Naive thymus-derived CD8-positive, alpha-beta T cell (primary cell): Measurements from ENCODE around the gene KLHL25. TPM values are rescaled to one million over a fixed set of nuclear protein-coding genes. Genes with fewer than 3 reads are reported as not detected.

Experiments
- ATAC-seq, 2 donors: fragments of 150-1000 bp; cut with Tn5 transposase in 1 of 2; sonication (Bioruptor Pico), chemical (Tn5 transposase) in 1 of 2; 1 replicate in 1 of 2; 2 replicates in 1 of 2; pipeline ENCODE4 v1.10.0; 2021; ENCODE audit warnings: mild to moderate bottlenecking in 2 of 2, moderate library complexity in 2 of 2
- POLR2A ChIA-PET: fragments of 350-600 bp; sonication (Branson Sonifier 250); formaldehyde crosslinking; loops from one replicate; lab custom pipeline; 2021; ENCODE audit warnings: antibody characterized with exemption; lab: Charles Lee
- DNase-seq, 10 donors: peaks; one replicate each; pipeline versions ENCODE4 v3.0.0 to v3.0.0-alpha.2; 2020 to 2022
- H3K27ac Mint-ChIP-seq, 10 donors: one replicate each; pipeline ENCODE4 v1.8.0; 2020 to 2022; ENCODE audit warnings: mild to moderate bottlenecking in 10 of 10, mixed read lengths in 10 of 10, moderate library complexity in 4 of 10, inconsistent platforms in 1 of 10
- H3K27me3 Mint-ChIP-seq, 5 donors: one replicate each; pipeline ENCODE4 v1.8.0; 2021 to 2022; ENCODE audit warnings: mixed read lengths in 5 of 5
- H3K36me3 Mint-ChIP-seq, 3 donors: one replicate each; pipeline ENCODE4 v1.8.0; 2020 to 2022; ENCODE audit warnings: mixed read lengths in 3 of 3, mild to moderate bottlenecking in 2 of 3, inconsistent platforms in 1 of 3
- H3K4me1 Mint-ChIP-seq, 4 donors: one replicate each; pipeline ENCODE4 v1.8.0; 2021 to 2022; ENCODE audit warnings: mixed read lengths in 4 of 4
- H3K4me3 Mint-ChIP-seq, 10 donors: one replicate each; pipeline ENCODE4 v1.8.0; 2020 to 2022; ENCODE audit warnings: mild to moderate bottlenecking in 10 of 10, mixed read lengths in 10 of 10, moderate library complexity in 6 of 10, inconsistent platforms in 1 of 10
- H3K9me3 Mint-ChIP-seq, 9 donors: one replicate each; pipeline ENCODE4 v1.8.0; 2020 to 2022; ENCODE audit warnings: mixed read lengths in 9 of 9, mild to moderate bottlenecking in 3 of 9, inconsistent platforms in 1 of 9, moderate library complexity in 1 of 9
- polyA plus RNA-seq, 3 donors: library from polyadenylated mRNA; unstranded; fragments of 300-500 nt; fragmentation: Illumina TruSeq; gene quantifications; one replicate each; pipeline ENCODE4 v1.2.3, GENCODE V29; 2021
- total RNA-seq, 8 experiments: library from RNA in 2 of 8; stranded (reverse) in 2 of 8; gene quantifications; one replicate each; pipeline ENCODE4 v1.2.3 and lab custom pipeline; 2021 to 2026

KLHL25 gene
- total and polyA plus RNA-seq, 5 experiments from 2014 or later, result 1.0 to 7.5 (median 1.8) TPM

GRCh38 chr15:85781099-85781498 lies 13.6 kb downstream of the KLHL25 start:
- POLR2A ChIA-PET, result no interaction called here
- H3K27me3 Mint-ChIP-seq, result no peaks in the 10 kb centered on the region
- peaks cover 13 to 52% (median 32%) of the 10 kb centered on the region in 4 donors for H3K4me1 Mint-ChIP-seq
- H3K4me3 Mint-ChIP-seq, result no peak overlapping the region
- ATAC-seq (no peak), DNase-seq (no peak)
- H3K9me3 Mint-ChIP-seq, result no peaks in the 10 kb centered on the region
- H3K36me3 Mint-ChIP-seq, result no peaks in the 10 kb centered on the region
- H3K27ac Mint-ChIP-seq, result peak overlapping the region in 1 of 10 donors; percentile 53

- no peak overlapping the region for H3K4me3 Mint-ChIP-seq
- H3K27ac Mint-ChIP-seq, result peak overlapping the region in 3 of 10 donors; percentile 12 to 50 (median 25)
- H3K27me3 Mint-ChIP-seq, result no peaks in the 10 kb centered on the region
- ATAC-seq (no peak), DNase-seq (no peak)
- no peaks in the 10 kb centered on the region for H3K36me3 Mint-ChIP-seq
- H3K4me1 Mint-ChIP-seq, result peaks cover 13 to 45% (median 25%) of the 10 kb centered on the region in 4 donors
- no peaks in the 10 kb centered on the region for H3K9me3 Mint-ChIP-seq
- POLR2A ChIA-PET, result no interaction called here
These were observed 14.3 kb downstream of the KLHL25 start for GRCh38 chr15:85780225-85780985.

- no peaks in the 10 kb centered on the region for H3K9me3 Mint-ChIP-seq
- no peak for DNase-seq
- no peak overlapping the region for H3K4me3 Mint-ChIP-seq
- peaks cover 12 to 37% (median 17%) of the 10 kb centered on the region in 4 donors for H3K4me1 Mint-ChIP-seq
- ATAC-seq, result no peak
- no peaks in the 10 kb centered on the region for H3K36me3 Mint-ChIP-seq
- H3K27me3 Mint-ChIP-seq, result no peaks in the 10 kb centered on the region
- peak overlapping the region in 1 of 10 donors; percentile 22 for H3K27ac Mint-ChIP-seq
- POLR2A ChIA-PET, result interaction anchor here (0.8 to 1.5 kb wide), 2 partner anchors 9 to 23 kb away, joined by 3 to 4 read pairs; no protein-coding TSS in a partner anchor
These were observed 15.5 kb downstream of the KLHL25 start for GRCh38 chr15:85779249-85779648.

DNA sequence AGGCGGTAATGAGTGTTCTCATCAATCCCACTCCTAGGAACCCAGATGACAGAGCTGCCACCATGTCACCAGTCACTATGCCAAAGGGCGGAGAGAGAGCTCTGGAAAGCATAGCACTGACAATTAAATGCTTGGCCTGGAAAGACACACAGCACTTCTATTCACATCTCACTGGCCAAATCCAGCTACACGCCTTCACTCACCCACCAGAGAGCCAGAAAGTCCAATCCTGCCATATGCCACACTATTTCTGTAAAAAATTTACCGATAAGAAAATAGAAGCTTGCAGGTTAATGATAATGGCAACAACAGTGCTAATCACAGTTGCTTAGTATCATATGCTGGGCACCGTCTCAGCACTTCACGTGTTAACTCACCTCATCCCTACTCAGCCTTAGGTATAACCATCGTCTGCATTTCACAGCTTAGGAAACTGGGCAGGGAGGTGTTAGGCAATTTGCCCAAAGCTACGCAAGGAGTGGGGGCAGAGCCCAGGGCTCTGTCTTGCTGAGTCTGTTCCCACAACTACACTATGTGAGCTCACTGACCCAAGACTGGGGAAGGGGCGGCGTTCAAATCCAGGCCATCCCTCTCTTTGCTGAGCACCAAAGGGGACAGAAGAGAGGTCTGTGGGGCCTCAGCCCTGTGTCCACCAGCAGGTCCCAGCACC lies 16.5 kb downstream of the KLHL25 start:
- Mint-ChIP-seq H3K9me3 (no peaks in the 10 kb centered on the region), H3K27ac (no peak overlapping the region), H3K4me3 (peak overlapping the region in 1 of 10 donors; percentile 26), H3K4me1 (peaks cover 7 to 34% (median 14%) of the 10 kb centered on the region in 4 donors), H3K27me3 (no peaks in the 10 kb centered on the region), H3K36me3 (no peaks in the 10 kb centered on the region)
- no peak for ATAC-seq
- DNase-seq, result no peak
- POLR2A ChIA-PET, result interaction anchor here (0.6 to 1.5 kb wide), 2 partner anchors 8 to 693 kb away, joined by 3 to 4 read pairs; no protein-coding TSS in a partner anchor

DNA sequence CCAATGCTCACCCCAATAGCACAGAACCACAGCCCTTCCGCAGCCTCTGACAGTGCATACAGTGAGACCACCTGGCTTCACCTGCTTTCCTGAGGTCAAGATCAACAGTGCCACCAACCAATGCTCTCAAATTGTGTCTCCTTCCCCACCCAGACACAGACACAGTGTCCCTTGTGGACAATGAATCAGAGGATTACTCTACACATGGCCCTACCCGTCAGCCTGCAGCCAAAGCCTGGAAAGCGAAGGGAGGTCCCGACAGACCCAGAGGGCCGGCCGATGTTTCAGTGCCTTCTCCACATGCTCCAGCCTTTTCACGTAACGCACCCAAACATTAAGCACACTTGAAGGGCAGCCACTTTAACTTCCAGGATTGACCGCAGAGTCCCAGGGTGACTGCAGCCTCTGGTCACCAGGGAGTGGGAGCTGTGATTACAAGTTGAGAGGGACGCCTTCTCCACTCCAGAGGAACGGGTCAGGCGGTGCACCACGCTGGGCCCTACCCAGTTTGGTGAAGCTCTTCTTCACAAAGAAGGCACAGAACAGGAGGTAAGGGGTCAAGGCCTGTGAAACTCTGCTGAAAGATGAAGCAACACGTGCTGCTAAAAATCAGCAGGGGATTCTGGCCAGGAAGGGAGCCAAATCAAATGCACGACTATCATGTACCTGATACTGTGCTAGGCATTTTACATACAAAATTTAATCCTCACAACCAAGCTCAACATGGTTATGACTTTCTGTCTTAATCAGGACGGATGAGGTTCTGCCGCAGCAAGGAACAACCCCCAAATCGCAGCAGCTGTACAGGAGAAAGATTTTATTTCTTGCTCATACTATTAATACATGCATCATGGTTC lies 17.2 kb downstream of the KLHL25 start:
- H3K4me1 Mint-ChIP-seq, result peaks cover 4 to 36% (median 16%) of the 10 kb centered on the region in 4 donors
- no peak overlapping the region for H3K4me3 Mint-ChIP-seq
- no peak for ATAC-seq
- no peak for DNase-seq
- no peaks in the 10 kb centered on the region for H3K36me3 Mint-ChIP-seq
- POLR2A ChIA-PET, result interaction anchor here (1.5 kb wide), 1 partner anchor 7 kb away, joined by 4 read pairs; no protein-coding TSS in a partner anchor
- no peaks in the 10 kb centered on the region for H3K27me3 Mint-ChIP-seq
- peak overlapping the region in 2 of 10 donors; percentile 37 to 81 for H3K27ac Mint-ChIP-seq
- no peaks in the 10 kb centered on the region for H3K9me3 Mint-ChIP-seq

DNA sequence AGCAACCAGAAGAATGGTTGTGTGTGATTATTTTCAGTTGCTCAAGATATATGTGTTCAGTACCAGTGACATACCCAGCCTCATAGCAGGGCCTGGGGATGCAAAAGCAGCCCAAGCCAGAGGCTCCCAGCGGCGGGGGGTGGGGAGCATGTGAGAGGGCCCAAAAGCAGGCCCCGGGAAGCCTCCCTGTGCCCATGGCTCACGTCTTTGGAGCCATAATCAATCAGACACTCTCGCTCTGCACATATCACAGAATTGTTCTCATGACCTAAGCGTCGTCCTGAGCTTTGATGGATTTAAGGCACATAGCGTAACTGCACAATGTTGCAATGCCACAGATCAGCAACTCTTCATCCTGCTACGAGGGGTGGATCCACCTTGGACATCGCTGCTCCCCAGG lies 20.8 kb downstream of the KLHL25 start:
- POLR2A ChIA-PET, result interaction anchor here (1.1 kb wide), 1 partner anchor 16 kb away, joined by 3 read pairs; no protein-coding TSS in a partner anchor
- H3K27me3 Mint-ChIP-seq, result no peaks in the 10 kb centered on the region
- no peaks in the 10 kb centered on the region for H3K9me3 Mint-ChIP-seq
- H3K27ac Mint-ChIP-seq, result no peak overlapping the region
- H3K36me3 Mint-ChIP-seq, result peaks cover 0 to 4% (median 0%) of the 10 kb centered on the region in 3 donors
- peaks cover 3 to 22% (median 8%) of the 10 kb centered on the region in 4 donors for H3K4me1 Mint-ChIP-seq
- ATAC-seq (no peak), DNase-seq (no peak)
- no peak overlapping the region for H3K4me3 Mint-ChIP-seq

DNA sequence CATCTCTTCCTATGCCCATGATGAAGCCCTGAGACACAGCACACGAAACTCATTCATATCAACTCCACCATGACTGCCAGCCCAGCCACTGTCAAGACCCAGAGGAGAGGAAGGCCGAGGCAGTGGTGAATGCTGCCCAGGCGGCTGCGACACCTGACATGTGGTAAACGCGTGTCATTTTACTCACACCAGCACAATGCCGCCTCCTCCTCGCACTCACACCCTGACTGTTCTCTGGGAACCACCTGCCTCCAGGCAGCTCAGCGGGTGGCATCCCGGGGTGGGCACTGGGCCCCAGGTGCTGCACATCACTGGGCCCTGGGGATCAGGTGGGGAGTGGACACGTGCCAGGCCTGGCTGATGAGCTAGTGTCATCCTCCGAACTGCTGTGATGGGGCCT lies 21.5 kb downstream of the KLHL25 start:
- Mint-ChIP-seq H3K27me3 (no peaks in the 10 kb centered on the region), H3K36me3 (peaks cover 0 to 6% (median 0%) of the 10 kb centered on the region in 3 donors), H3K27ac (peak overlapping the region in 1 of 10 donors; percentile 9), H3K4me1 (peaks cover 3 to 22% (median 7%) of the 10 kb centered on the region in 4 donors), H3K4me3 (no peak overlapping the region), H3K9me3 (no peaks in the 10 kb centered on the region)
- ATAC-seq, result no peak
- DNase-seq, result no peak
- POLR2A ChIA-PET, result no interaction called here

DNA sequence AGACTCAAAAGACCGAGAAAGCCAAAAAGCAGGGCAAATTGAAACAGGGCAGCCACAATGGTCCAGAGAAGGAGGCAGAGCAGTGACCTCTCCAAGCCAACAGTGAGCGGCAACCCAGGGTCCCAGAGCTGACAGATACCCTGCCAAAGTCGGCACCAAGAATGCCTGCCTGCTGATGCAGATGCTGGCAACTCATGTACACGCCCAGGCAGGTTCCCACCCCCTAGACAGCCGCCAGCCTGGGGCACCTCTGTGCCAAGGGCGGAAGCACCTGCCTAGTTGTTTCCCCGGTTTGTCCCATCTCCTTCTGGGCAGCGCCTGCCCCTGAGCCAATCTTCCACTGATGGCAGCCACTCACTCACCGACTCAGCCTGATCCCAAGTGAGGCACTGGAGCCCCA lies 22.1 kb downstream of the KLHL25 start:
- Mint-ChIP-seq H3K27me3 (no peaks in the 10 kb centered on the region), H3K4me1 (peaks cover 0 to 19% (median 7%) of the 10 kb centered on the region in 4 donors), H3K36me3 (peaks cover 0 to 8% (median 0%) of the 10 kb centered on the region in 3 donors), H3K9me3 (no peaks in the 10 kb centered on the region), H3K27ac (peak overlapping the region in 2 of 10 donors; percentile 9 to 46), H3K4me3 (no peak overlapping the region)
- DNase-seq (no peak), ATAC-seq (no peak)
- POLR2A ChIA-PET, result no interaction called here

- Mint-ChIP-seq H3K9me3 (no peaks in the 10 kb centered on the region), H3K4me1 (peaks cover 0 to 16% (median 7%) of the 10 kb centered on the region in 4 donors), H3K27ac (peak overlapping the region in 1 of 10 donors; percentile 46), H3K36me3 (peaks cover 0 to 8% (median 0%) of the 10 kb centered on the region in 3 donors), H3K4me3 (no peak overlapping the region), H3K27me3 (no peaks in the 10 kb centered on the region)
- ATAC-seq (no peak), DNase-seq (no peak)
- POLR2A ChIA-PET, result interaction anchor here (0.5 kb wide), 1 partner anchor 40 kb away, joined by 3 read pairs; no protein-coding TSS in a partner anchor
These were observed 22.8 kb downstream of the KLHL25 start for GRCh38 chr15:85771781-85772445.

- peaks cover 0 to 8% (median 2%) of the 10 kb centered on the region in 3 donors for H3K36me3 Mint-ChIP-seq
- H3K9me3 Mint-ChIP-seq, result no peaks in the 10 kb centered on the region
- no peak overlapping the region for H3K27ac Mint-ChIP-seq
- no peak for ATAC-seq
- peaks cover 0 to 18% (median 12%) of the 10 kb centered on the region in 4 donors for H3K4me1 Mint-ChIP-seq
- H3K27me3 Mint-ChIP-seq, result no peaks in the 10 kb centered on the region
- POLR2A ChIA-PET, result interaction anchor here (0.5 kb wide), 1 partner anchor 39 kb away, joined by 3 read pairs; no protein-coding TSS in a partner anchor
- DNase-seq, result no peak
- no peak overlapping the region for H3K4me3 Mint-ChIP-seq
These were observed 23.5 kb downstream of the KLHL25 start for GRCh38 chr15:85771271-85771670.

DNA sequence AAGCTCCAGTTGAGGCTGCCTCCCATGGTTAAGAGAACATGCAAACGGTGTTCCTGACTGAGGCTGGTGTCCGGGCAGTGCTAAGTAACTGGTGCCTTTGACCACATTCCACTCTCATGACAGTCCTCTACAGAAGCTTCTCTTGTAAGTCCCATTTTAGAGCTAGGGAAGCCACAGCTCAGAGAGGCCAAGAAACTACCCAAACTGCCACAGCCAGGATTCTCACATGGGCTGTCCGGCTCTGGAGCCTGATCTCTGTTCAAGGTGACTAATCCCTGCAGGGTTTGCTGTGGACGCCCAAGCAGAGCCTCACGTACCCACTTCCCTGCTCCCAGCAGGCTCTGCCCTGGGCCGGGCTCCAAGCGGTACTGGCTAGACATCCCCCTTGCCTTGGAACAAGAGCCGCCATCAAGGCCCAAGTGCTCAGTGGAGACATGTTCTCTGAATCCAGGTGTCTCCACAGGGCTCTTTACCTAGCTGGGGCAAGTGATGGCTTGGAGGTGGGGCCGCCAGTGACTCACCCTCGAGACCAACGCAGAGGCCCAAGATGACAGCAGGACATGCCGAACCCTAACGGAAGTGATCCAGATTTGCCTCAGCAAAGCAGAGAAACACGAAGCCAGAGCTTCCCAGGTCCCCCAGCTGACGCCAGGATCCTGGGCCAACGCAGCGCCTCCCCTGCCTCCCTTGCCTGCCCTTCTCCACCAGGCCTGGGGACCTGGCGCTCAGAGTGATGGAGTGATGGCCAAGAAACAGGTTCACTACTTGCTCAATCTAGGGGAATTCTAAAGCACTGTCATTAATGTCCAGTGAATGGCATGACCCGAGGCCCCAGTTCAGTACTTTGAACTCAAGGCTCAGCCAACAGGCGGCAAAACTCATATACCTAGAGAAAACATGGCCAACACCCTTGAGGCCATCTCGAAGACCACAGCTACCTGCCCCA lies 24.4 kb downstream of the KLHL25 start:
- H3K27ac Mint-ChIP-seq, result peak overlapping the region in 1 of 10 donors; percentile 46
- no peak overlapping the region for H3K4me3 Mint-ChIP-seq
- ATAC-seq, result no peak
- POLR2A ChIA-PET, result interaction anchor here (0.9 to 1.2 kb wide), 2 partner anchors 8 to 22 kb away, joined by 3 to 4 read pairs; no protein-coding TSS in a partner anchor
- no peaks in the 10 kb centered on the region for H3K9me3 Mint-ChIP-seq
- peaks cover 0 to 21% (median 14%) of the 10 kb centered on the region in 4 donors for H3K4me1 Mint-ChIP-seq
- DNase-seq, result no peak
- H3K27me3 Mint-ChIP-seq, result no peaks in the 10 kb centered on the region
- peaks cover 0 to 11% (median 2%) of the 10 kb centered on the region in 3 donors for H3K36me3 Mint-ChIP-seq
